Panc1 (cell line): ENCODE data around the gene RPL13. TPM values are rescaled to one million over a fixed set of nuclear protein-coding genes. Genes with fewer than 3 reads are reported as not detected.

Experiments
- ATAC-seq: fragments of 200-7000 bp; cut with Tn5 transposase; 2 replicates; pipeline ENCODE4 v1.9.1; 2020; ENCODE audit warnings: mild to moderate bottlenecking, moderate library complexity
- BruUV-seq: library from RNA; stranded (reverse); fragments of 400-500 nt; replicated peaks from 2 replicates; lab custom pipeline; 2021; lab: Mats Ljungman, UMichigan
- CTCF ChIA-PET: fragments of 300-600 bp; sonication (Branson Sonifier 250); formaldehyde crosslinking; loops from one replicate; lab custom pipeline; 2022; ENCODE audit warnings: antibody characterized with exemption; lab: Charles Lee
- POLR2A ChIA-PET: fragments of 300-600 bp; sonication (Branson Sonifier 250); formaldehyde crosslinking; loops from one replicate; lab custom pipeline; 2022; ENCODE audit warnings: antibody characterized with exemption; lab: Charles Lee
- DNase-seq: peaks from one replicate; pipeline ENCODE4 v3.0.0-alpha.2; 2010; ENCODE audit warnings: low read depth, low spot score
- H3K27ac ChIP-seq: 2 replicates; pipeline ENCODE4 v1.5.1; 2011; ENCODE audit warnings: mild to moderate bottlenecking, low read length, inconsistent platforms
- H3K27me3 ChIP-seq: fragments of 200-500 bp; sonication (Bioruptor generic); 2 replicates; pipeline ENCODE4 v1.6.0; 2014; ENCODE audit warnings: low read length, inconsistent platforms; ENCODE audit not compliant: control insufficient read depth, insufficient read depth
- H3K36me3 ChIP-seq: fragments of 200-500 bp; sonication (Bioruptor generic); 2 replicates; pipeline ENCODE4 v1.5.1; 2014; ENCODE audit warnings: inconsistent platforms, mild to moderate bottlenecking, low read length, moderate library complexity; ENCODE audit not compliant: control insufficient read depth, insufficient read depth
- H3K4me1 ChIP-seq: 2 replicates; pipeline ENCODE4 v1.5.1; 2011; ENCODE audit warnings: inconsistent platforms, mild to moderate bottlenecking, low read length, moderate library complexity; ENCODE audit not compliant: control insufficient read depth, insufficient read depth
- H3K4me3 ChIP-seq, 2 experiments: 2 replicates each; pipeline ENCODE4 v1.5.1; 2011 to 2012; ENCODE audit warnings: low read depth in 2 of 2, low read length in 2 of 2, mild to moderate bottlenecking in 2 of 2, inconsistent platforms in 1 of 2, moderate library complexity in 1 of 2
- H3K9me3 ChIP-seq: fragments of 200-500 bp; sonication (Bioruptor generic); 2 replicates; pipeline ENCODE4 v1.5.1; 2014; ENCODE audit warnings: low read depth, mild to moderate bottlenecking, inconsistent platforms, low read length, moderate library complexity; ENCODE audit not compliant: control insufficient read depth, insufficient read depth
- POLR2AphosphoS5 ChIP-seq: IDR thresholded peaks from 2 replicates; pipeline ENCODE4 v1.6.1; 2012; ENCODE audit warnings: mild to moderate bottlenecking, low read depth, low read length, moderate library complexity
- SIN3A ChIP-seq: IDR thresholded peaks from 2 replicates; pipeline ENCODE4 v1.6.1; 2012; ENCODE audit warnings: low read depth, mild to moderate bottlenecking, low read length, moderate library complexity, borderline replicate concordance; ENCODE audit not compliant: insufficient read depth
- TCF7L2 ChIP-seq: IDR thresholded peaks from 2 replicates; pipeline ENCODE4 v1.6.1; 2011; ENCODE audit warnings: mild to moderate bottlenecking, low read depth, low read length, inconsistent platforms
- in situ Hi-C: cut with HindIII; loops from 2 replicates; pipeline ENCODE4 v1.10.0; 2016; ENCODE audit warnings: low sequenced_read_pairs, low pct_unique_long_range_greater_than_20kb
- intact Hi-C: fragments of 100-400 bp; cut with micrococcal nuclease; formaldehyde crosslinking; loops from one replicate; pipeline ENCODE4 v1.10.0; 2022; ENCODE audit not compliant: unreplicated experiment
- total RNA-seq: library from RNA; stranded (reverse); gene quantifications from one replicate; pipeline ENCODE4 v1.2.1, GENCODE V29; 2021; ENCODE audit not compliant: unreplicated experiment
- TF ChIP-seq, protein P1 (sequence below), 2 experiments: IDR thresholded peaks; 2 replicates each; pipeline ENCODE4 v1.6.1; 2011 to 2012; ENCODE audit warnings: low read depth in 2 of 2, control low read depth in 1 of 2, low read length in 1 of 2, mild to moderate bottlenecking in 1 of 2, moderate library complexity in 1 of 2; ENCODE audit not compliant: insufficient read depth in 1 of 2
- TF ChIP-seq, protein P2 (sequence below): fragments of 450-650 bp; IDR thresholded peaks from 2 replicates; pipeline ENCODE4 v1.5.1; 2017; ENCODE audit warnings: mild to moderate bottlenecking

The RPL13 gene
- total RNA-seq, 1 experiment from 2014 or later: 965 TPM

DNA sequence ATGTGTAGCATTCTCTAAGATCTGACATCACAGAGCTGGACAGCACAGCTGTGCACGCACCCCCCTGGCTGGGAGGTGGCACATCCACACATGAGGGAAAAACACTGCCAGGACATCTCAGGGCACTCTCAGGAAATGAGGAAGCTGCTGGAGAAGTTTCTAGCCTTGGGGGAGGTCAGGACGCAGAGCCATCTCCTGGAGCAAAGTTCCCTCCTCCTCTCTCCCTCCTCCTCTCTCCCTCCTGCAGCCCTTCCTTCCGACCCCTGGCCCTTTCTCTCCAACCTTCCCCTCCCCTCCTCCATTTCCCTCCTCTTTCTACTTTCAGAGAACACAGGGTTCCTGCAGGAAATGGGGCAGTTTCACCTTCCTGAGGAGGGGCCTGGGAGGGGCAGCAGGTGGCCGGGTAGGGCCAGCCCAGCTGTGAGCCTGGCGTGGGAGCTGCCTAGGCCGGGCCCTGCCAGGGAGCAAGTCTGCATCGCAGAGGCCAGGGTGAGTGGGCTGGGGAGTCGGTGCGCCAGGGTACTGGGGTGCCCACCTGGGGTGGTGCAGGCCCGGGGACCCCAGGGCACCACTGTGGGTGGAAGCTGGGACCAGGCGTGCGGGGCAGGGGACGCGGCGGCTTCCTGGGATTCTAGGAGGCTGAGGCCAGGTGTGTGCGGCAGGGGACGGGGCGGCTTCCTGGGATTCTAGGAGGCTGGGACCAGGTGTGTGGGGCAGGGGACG, 52.9 kb downstream of the RPL13 start, which contains the start of gene DPEP1:
DPEP1 (plus strand) TSS at position 412 of the 723 bp plus-strand sequence. CDS start 16,769 bp downstream, outside the sequence.
- in situ Hi-C loops: no loop called here
- CTCF ChIA-PET: interaction anchor here (0.6 kb wide), 1 partner anchor 162 kb away, joined by 14 read pairs; no protein-coding TSS in a partner anchor

DNA sequence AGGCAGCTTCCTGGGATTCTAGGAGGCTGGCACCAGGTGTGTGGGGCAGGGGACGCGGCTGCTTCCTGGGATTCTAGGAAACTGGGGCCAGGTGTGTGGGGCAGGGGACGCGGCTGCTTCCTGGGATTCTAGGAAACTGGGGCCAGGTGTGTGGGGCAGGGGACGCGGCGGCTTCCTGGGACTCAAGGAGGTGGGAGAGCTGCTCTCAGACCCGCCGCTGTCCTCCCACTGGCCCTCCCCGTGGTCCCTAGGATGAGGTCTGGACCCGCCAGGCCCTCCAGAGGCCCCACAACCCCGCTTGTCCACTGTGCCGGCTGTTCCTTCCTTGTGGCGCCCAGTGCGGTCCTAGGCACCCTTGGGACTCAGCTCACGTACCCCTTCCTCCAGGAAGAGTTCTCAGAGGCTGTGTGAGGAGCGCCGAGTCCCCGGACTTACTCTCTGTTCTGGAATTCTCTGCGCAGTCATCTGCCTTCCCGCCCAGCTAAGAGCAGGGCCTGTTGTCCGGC, 53.5 kb downstream of the RPL13 start:
- BruUV-seq: no TSS peak
- ATAC-seq (no peak), DNase-seq (no peak)
- Histone ChIP-seq H3K36me3 (no peaks in the 10 kb centered on the region), H3K4me3 (no peak overlapping the region), H3K4me1 (peaks cover 4% of the 10 kb centered on the region), H3K9me3 (no peaks in the 10 kb centered on the region), H3K27ac (no peak overlapping the region), H3K27me3 (no peaks in the 10 kb centered on the region)
- TF ChIP-seq POLR2AphosphoS5: no peak
- no peak for TF ChIP-seq TCF7L2
- TF ChIP-seq, protein P1, sequence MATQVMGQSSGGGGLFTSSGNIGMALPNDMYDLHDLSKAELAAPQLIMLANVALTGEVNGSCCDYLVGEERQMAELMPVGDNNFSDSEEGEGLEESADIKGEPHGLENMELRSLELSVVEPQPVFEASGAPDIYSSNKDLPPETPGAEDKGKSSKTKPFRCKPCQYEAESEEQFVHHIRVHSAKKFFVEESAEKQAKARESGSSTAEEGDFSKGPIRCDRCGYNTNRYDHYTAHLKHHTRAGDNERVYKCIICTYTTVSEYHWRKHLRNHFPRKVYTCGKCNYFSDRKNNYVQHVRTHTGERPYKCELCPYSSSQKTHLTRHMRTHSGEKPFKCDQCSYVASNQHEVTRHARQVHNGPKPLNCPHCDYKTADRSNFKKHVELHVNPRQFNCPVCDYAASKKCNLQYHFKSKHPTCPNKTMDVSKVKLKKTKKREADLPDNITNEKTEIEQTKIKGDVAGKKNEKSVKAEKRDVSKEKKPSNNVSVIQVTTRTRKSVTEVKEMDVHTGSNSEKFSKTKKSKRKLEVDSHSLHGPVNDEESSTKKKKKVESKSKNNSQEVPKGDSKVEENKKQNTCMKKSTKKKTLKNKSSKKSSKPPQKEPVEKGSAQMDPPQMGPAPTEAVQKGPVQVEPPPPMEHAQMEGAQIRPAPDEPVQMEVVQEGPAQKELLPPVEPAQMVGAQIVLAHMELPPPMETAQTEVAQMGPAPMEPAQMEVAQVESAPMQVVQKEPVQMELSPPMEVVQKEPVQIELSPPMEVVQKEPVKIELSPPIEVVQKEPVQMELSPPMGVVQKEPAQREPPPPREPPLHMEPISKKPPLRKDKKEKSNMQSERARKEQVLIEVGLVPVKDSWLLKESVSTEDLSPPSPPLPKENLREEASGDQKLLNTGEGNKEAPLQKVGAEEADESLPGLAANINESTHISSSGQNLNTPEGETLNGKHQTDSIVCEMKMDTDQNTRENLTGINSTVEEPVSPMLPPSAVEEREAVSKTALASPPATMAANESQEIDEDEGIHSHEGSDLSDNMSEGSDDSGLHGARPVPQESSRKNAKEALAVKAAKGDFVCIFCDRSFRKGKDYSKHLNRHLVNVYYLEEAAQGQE (IDR thresholded peaks at IDR 0.05; ENCODE audit: insufficient read depth in 1 of 2, low read depth in 2 of 2, low read length in 1 of 2): no peak
- TF ChIP-seq, protein P2, sequence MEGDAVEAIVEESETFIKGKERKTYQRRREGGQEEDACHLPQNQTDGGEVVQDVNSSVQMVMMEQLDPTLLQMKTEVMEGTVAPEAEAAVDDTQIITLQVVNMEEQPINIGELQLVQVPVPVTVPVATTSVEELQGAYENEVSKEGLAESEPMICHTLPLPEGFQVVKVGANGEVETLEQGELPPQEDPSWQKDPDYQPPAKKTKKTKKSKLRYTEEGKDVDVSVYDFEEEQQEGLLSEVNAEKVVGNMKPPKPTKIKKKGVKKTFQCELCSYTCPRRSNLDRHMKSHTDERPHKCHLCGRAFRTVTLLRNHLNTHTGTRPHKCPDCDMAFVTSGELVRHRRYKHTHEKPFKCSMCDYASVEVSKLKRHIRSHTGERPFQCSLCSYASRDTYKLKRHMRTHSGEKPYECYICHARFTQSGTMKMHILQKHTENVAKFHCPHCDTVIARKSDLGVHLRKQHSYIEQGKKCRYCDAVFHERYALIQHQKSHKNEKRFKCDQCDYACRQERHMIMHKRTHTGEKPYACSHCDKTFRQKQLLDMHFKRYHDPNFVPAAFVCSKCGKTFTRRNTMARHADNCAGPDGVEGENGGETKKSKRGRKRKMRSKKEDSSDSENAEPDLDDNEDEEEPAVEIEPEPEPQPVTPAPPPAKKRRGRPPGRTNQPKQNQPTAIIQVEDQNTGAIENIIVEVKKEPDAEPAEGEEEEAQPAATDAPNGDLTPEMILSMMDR: no peak
- no peak for TF ChIP-seq SIN3A
- POLR2A ChIA-PET: no interaction called here
- CTCF ChIA-PET: interaction anchor here (0.6 kb wide), 1 partner anchor 163 kb away, joined by 14 read pairs; no protein-coding TSS in a partner anchor
- in situ Hi-C loops: no loop called here
- intact Hi-C loops: no loop called here

More for the DNA sequence above, 52.9 kb downstream of the RPL13 start, which contains the start of gene DPEP1:
- H3K27ac ChIP-seq: no peak within 1 kb of the TSS
- DNase-seq (no peak), ATAC-seq (no peak)
- no peaks in the 10 kb centered on the region for H3K27me3 ChIP-seq
- no peaks in the 10 kb centered on the region for H3K36me3 ChIP-seq
- TF ChIP-seq TCF7L2: no peak
- no peak for TF ChIP-seq POLR2AphosphoS5
- no peak for TF ChIP-seq SIN3A
- TF ChIP-seq, protein P1 (IDR thresholded peaks at IDR 0.05; ENCODE audit: insufficient read depth in 1 of 2, low read depth in 2 of 2, low read length in 1 of 2): no peak
- H3K4me3 ChIP-seq: no peak within 1 kb of the TSS
- BruUV-seq: no TSS peak
- POLR2A ChIA-PET: interaction anchor here (0.7 kb wide), 1 partner anchor 15 kb away, joined by 6 read pairs; no protein-coding TSS in a partner anchor
- no peaks in the 10 kb centered on the region for H3K9me3 ChIP-seq
- intact Hi-C loops: no loop called here
- H3K4me1 ChIP-seq: peaks cover 7% of the 10 kb centered on the region

Other genes with a start within 250 kb of the RPL13 start
- gene ANKRD11, start 70.1 kb upstream of the RPL13 start, total RNA-seq: 99.4 TPM
- gene SPG7, start 52.3 kb upstream of the RPL13 start, total RNA-seq: 118 TPM
- 32.7 TPM for gene CPNE7, start 15.1 kb downstream of the RPL13 start, total RNA-seq
- gene DPEP1, start 53.0 kb downstream of the RPL13 start, total RNA-seq: 0.18 TPM
- gene CHMP1A, start 97.0 kb downstream of the RPL13 start, total RNA-seq: 98.0 TPM
- 18.3 TPM for gene SPATA33, start 97.2 kb downstream of the RPL13 start, total RNA-seq
- gene CDK10, start 126.0 kb downstream of the RPL13 start, total RNA-seq: 52.6 TPM
- gene SPATA2L, start 141.0 kb downstream of the RPL13 start, total RNA-seq: 12.7 TPM
- gene VPS9D1, start 160.2 kb downstream of the RPL13 start, total RNA-seq: 6.3 TPM
- gene ZNF276, start 160.9 kb downstream of the RPL13 start, total RNA-seq: 19.9 TPM